CD14-positive monocyte (primary cell): Measurements from ENCODE around the gene ADTRP. TPM values are rescaled to one million over a fixed set of nuclear protein-coding genes. Genes with fewer than 3 reads are reported as not detected.

ENCODE experiments used
- DNase-seq, 3 donors: peaks; one replicate each; pipeline ENCODE4 v3.0.0-alpha.2; 2011 to 2022
- H2AFZ ChIP-seq: 2 replicates; pipeline ENCODE4 v1.6.0; 2012; ENCODE audit warnings: mild to moderate bottlenecking, low read depth, low read length, inconsistent platforms; ENCODE audit not compliant: insufficient read depth, poor library complexity, severe bottlenecking
- H3K27ac ChIP-seq, 2 donors: 1 replicate in 1 of 2; 2 replicates in 1 of 2; pipeline ENCODE4 v1.5.1; 2012 to 2013; ENCODE audit warnings: low read length in 2 of 2, control low read depth in 1 of 2, inconsistent platforms in 1 of 2, low read depth in 1 of 2, mild to moderate bottlenecking in 1 of 2
- H3K27me3 ChIP-seq, 2 donors: one replicate each; pipeline versions ENCODE4 v1.6.0 to v1.6.1; 2011 to 2013; ENCODE audit warnings: low read length in 2 of 2; ENCODE audit not compliant: control insufficient read depth in 2 of 2, insufficient read depth in 2 of 2
- H3K36me3 ChIP-seq, 2 donors: replicated peaks in 1 of 2; 1 replicate in 1 of 2; 2 replicates in 1 of 2; pipeline versions ENCODE4 v1.5.1 to v1.6.1; 2012 to 2013; ENCODE audit warnings: low read length in 2 of 2, control low read depth in 1 of 2, inconsistent platforms in 1 of 2, mild to moderate bottlenecking in 1 of 2; ENCODE audit not compliant: insufficient read depth in 2 of 2, control insufficient read depth in 1 of 2
- H3K4me1 ChIP-seq, 2 donors: 1 replicate in 1 of 2; 2 replicates in 1 of 2; pipeline versions ENCODE4 v1.5.1 to v1.6.1; 2012 to 2013; ENCODE audit warnings: low read length in 2 of 2, control low read depth in 1 of 2, inconsistent platforms in 1 of 2, mild to moderate bottlenecking in 1 of 2, moderate library complexity in 1 of 2; ENCODE audit not compliant: insufficient read depth in 2 of 2, control insufficient read depth in 1 of 2
- H3K4me2 ChIP-seq: replicated peaks from 2 replicates; pipeline ENCODE3; 2012; ENCODE audit warnings: low read length, moderate library complexity, mild to moderate bottlenecking; ENCODE audit not compliant: poor library complexity, severe bottlenecking; ENCODE audit errors: extremely low read depth
- H3K4me3 ChIP-seq, 3 experiments: fragments of 200-600 bp in 1 of 3; sonication (generic) in 1 of 3; replicated peaks in 1 of 3; 1 replicate in 2 of 3; 2 replicates in 1 of 3; pipeline ENCODE4 v1.5.1; 2011 to 2013; ENCODE audit warnings: low read length in 3 of 3, mild to moderate bottlenecking in 3 of 3, control low read depth in 2 of 3, low read depth in 2 of 3, inconsistent platforms in 1 of 3, moderate library complexity in 1 of 3
- H3K79me2 ChIP-seq: 2 replicates; pipeline ENCODE4 v1.6.0; 2012; ENCODE audit warnings: mild to moderate bottlenecking, control low read depth, inconsistent platforms, low read length, moderate library complexity; ENCODE audit not compliant: insufficient read depth
- H3K9ac ChIP-seq: 2 replicates; pipeline ENCODE4 v1.6.0; 2017; ENCODE audit warnings: low read length, mild to moderate bottlenecking; ENCODE audit not compliant: insufficient read depth, poor library complexity, severe bottlenecking
- H3K9me3 ChIP-seq, 2 donors: replicated peaks in 1 of 2; 1 replicate in 1 of 2; 2 replicates in 1 of 2; pipeline versions ENCODE4 v1.5.1 to v1.6.1; 2012 to 2013; ENCODE audit warnings: low read length in 2 of 2, control low read depth in 1 of 2; ENCODE audit not compliant: control insufficient read depth in 1 of 2, insufficient read depth in 1 of 2
- H4K20me1 ChIP-seq: 2 replicates; pipeline ENCODE4 v1.6.0; 2012; ENCODE audit warnings: mild to moderate bottlenecking, low read length, control low read depth, moderate library complexity; ENCODE audit not compliant: insufficient read depth
- H3K27ac Mint-ChIP-seq, 7 donors: one replicate each; pipeline ENCODE4 v1.8.0; 2020; ENCODE audit warnings: mild to moderate bottlenecking in 7 of 7, mixed read lengths in 7 of 7, moderate library complexity in 6 of 7, inconsistent platforms in 2 of 7
- H3K27me3 Mint-ChIP-seq, 3 donors: one replicate each; pipeline ENCODE4 v1.8.0; 2021 to 2022; ENCODE audit warnings: low read depth in 3 of 3, mild to moderate bottlenecking in 3 of 3, mixed read lengths in 3 of 3, moderate library complexity in 3 of 3, inconsistent platforms in 1 of 3
- H3K36me3 Mint-ChIP-seq, 2 donors: one replicate each; pipeline ENCODE4 v1.8.0; 2020; ENCODE audit warnings: mixed read lengths in 2 of 2, inconsistent platforms in 1 of 2, mild to moderate bottlenecking in 1 of 2
- H3K4me1 Mint-ChIP-seq: one replicate; pipeline ENCODE4 v1.8.0; 2020; ENCODE audit warnings: mild to moderate bottlenecking, mixed read lengths
- H3K4me3 Mint-ChIP-seq, 2 donors: one replicate each; pipeline ENCODE4 v1.8.0; 2020; ENCODE audit warnings: mild to moderate bottlenecking in 2 of 2, mixed read lengths in 2 of 2, moderate library complexity in 1 of 2
- H3K9me3 Mint-ChIP-seq, 7 donors: one replicate each; pipeline ENCODE4 v1.8.0; 2020 to 2022; ENCODE audit warnings: mixed read lengths in 7 of 7, mild to moderate bottlenecking in 6 of 7, moderate library complexity in 6 of 7, inconsistent platforms in 2 of 7
- CTCF ChIP-seq: fragments of 200-600 bp; IDR thresholded peaks from one replicate; pipeline ENCODE4 v1.8.0; 2022; ENCODE audit warnings: antibody characterized with exemption, mild to moderate bottlenecking
- WGBS: methylation state at CpG from one replicate; pipeline ENCODE4 v1.1.5; 2013; ENCODE audit warnings: missing lambda C conversion rate; ENCODE audit not compliant: insufficient coverage; 5-methylcytosine and 5-hydroxymethylcytosine counted together
- intact Hi-C, 2 donors: fragments of 100-400 bp; cut with micrococcal nuclease; formaldehyde crosslinking; loops; one replicate each; pipeline versions ENCODE4 v1.15.0 to v1.15.1; 2023
- polyA plus RNA-seq, 3 donors: library from polyadenylated mRNA; depleted of rRNA in 1 of 3; unstranded in 2 of 3; stranded (reverse) in 1 of 3; fragments of 300-500 nt in 2 of 3; fragments of >200 nt in 1 of 3; fragmentation: Illumina TruSeq in 2 of 3; gene quantifications; 1 replicate in 2 of 3; 2 replicates in 1 of 3; pipeline ENCODE4 v1.2.3, GENCODE V29; 2012 to 2021

Gene ADTRP
- polyA plus RNA-seq, 3 donors, result 0.04 to 0.20 TPM; not detected in 1

GRCh38 chr6:11756726-11757125 is 21.9 kb downstream of the ADTRP start:
- intact Hi-C loops, result no loop called here
- Mint-ChIP-seq H3K27ac (no peak overlapping the region), H3K36me3 (peaks cover 3 to 6% of the 10 kb centered on the region in 2 donors), H3K27me3 (peaks cover 0 to 4% (median 4%) of the 10 kb centered on the region in 3 donors), H3K4me3 (no peak overlapping the region), H3K4me1 (peaks cover 6% of the 10 kb centered on the region), H3K9me3 (peaks cover 5 to 11% (median 8%) of the 10 kb centered on the region in 7 donors)
- Histone ChIP-seq H3K9ac (no peak overlapping the region), H4K20me1 (no peaks in the 10 kb centered on the region), H3K9me3 (peaks cover 8 to 10% of the 10 kb centered on the region in 2 donors), H3K4me1 (peaks cover 0 to 4% of the 10 kb centered on the region in 2 donors), H3K4me2 (no peak overlapping the region), H2AFZ (no peak overlapping the region), H3K27ac (no peak overlapping the region), H3K27me3 (no peaks in the 10 kb centered on the region), H3K4me3 (no peak overlapping the region), H3K36me3 (no peaks in the 10 kb centered on the region), H3K79me2 (no peaks in the 10 kb centered on the region)
- no peak for TF ChIP-seq CTCF
- WGBS, result no CpG with 5 or more reads among the region's 1 CpG
- no peak for DNase-seq

GRCh38 chr6:11756292-11756691 is 22.3 kb downstream of the ADTRP start:
- H4K20me1 ChIP-seq, result no peaks in the 10 kb centered on the region
- H3K4me2 ChIP-seq, result no peak overlapping the region
- no peak overlapping the region for H3K9ac ChIP-seq
- no peak overlapping the region for H2AFZ ChIP-seq
- H3K9me3 ChIP-seq, result peaks cover 8 to 10% of the 10 kb centered on the region in 2 donors
- H3K36me3 Mint-ChIP-seq, result peaks cover 3 to 6% of the 10 kb centered on the region in 2 donors
- H3K27ac Mint-ChIP-seq, result no peak overlapping the region
- no peak overlapping the region for H3K4me3 Mint-ChIP-seq
- peaks cover 5 to 11% (median 8%) of the 10 kb centered on the region in 7 donors for H3K9me3 Mint-ChIP-seq
- H3K4me1 Mint-ChIP-seq, result peaks cover 6% of the 10 kb centered on the region
- H3K4me1 ChIP-seq, result peaks cover 0 to 4% of the 10 kb centered on the region in 2 donors
- no peak for TF ChIP-seq CTCF
- WGBS, result no CpG with 5 or more reads among the region's 2 CpGs
- intact Hi-C loops, result no loop called here
- H3K79me2 ChIP-seq, result no peaks in the 10 kb centered on the region
- H3K36me3 ChIP-seq, result no peaks in the 10 kb centered on the region
- no peak for DNase-seq
- no peak overlapping the region for H3K4me3 ChIP-seq
- no peaks in the 10 kb centered on the region for H3K27me3 ChIP-seq
- H3K27ac ChIP-seq, result no peak overlapping the region
- peaks cover 0 to 4% (median 4%) of the 10 kb centered on the region in 3 donors for H3K27me3 Mint-ChIP-seq
